MCF 10A (cell line): Measurements from ENCODE around the gene NPAS1. TPM values are rescaled to one million over a fixed set of nuclear protein-coding genes. Genes with fewer than 3 reads are reported as not detected.

Experiments
- BruUV-seq: library from RNA; stranded (reverse); fragments of 400-500 nt; replicated peaks from 2 replicates; lab custom pipeline; 2021; lab: Mats Ljungman, UMichigan
- CTCF ChIA-PET: fragments of 300-600 bp; sonication (Branson Sonifier 250); formaldehyde crosslinking; extraction: SDS; loops from one replicate; lab custom pipeline; 2021; ENCODE audit warnings: antibody characterized with exemption, inconsistent platforms; lab: Yijun Ruan, JAX
- POLR2A ChIA-PET: fragments of 300-600, 350-650 bp; sonication (Branson Sonifier 250); formaldehyde crosslinking; extraction: SDS; loops from one replicate; lab custom pipeline; 2020; ENCODE audit warnings: antibody characterized with exemption, inconsistent platforms; lab: Yijun Ruan, JAX
- DNase-seq: peaks from one replicate; pipeline ENCODE4 v3.0.0-alpha.2; 2018; ENCODE audit not compliant: unreplicated experiment
- H3K27ac Mint-ChIP-seq: one replicate; pipeline ENCODE4 v1.8.0; 2022; ENCODE audit warnings: mild to moderate bottlenecking, low read depth, mixed read lengths; ENCODE audit not compliant: unreplicated experiment
- H3K27me3 Mint-ChIP-seq: one replicate; pipeline ENCODE4 v1.8.0; 2022; ENCODE audit warnings: mixed read lengths; ENCODE audit not compliant: insufficient read depth, unreplicated experiment
- H3K36me3 Mint-ChIP-seq: one replicate; pipeline ENCODE4 v1.8.0; 2022; ENCODE audit warnings: mild to moderate bottlenecking, moderate library complexity, mixed read lengths; ENCODE audit not compliant: insufficient read depth, unreplicated experiment
- H3K4me1 Mint-ChIP-seq: one replicate; pipeline ENCODE4 v1.8.0; 2022; ENCODE audit warnings: mixed read lengths; ENCODE audit not compliant: insufficient read depth, unreplicated experiment
- H3K4me3 Mint-ChIP-seq: one replicate; pipeline ENCODE4 v1.8.0; 2022; ENCODE audit warnings: mild to moderate bottlenecking, moderate library complexity, mixed read lengths; ENCODE audit not compliant: unreplicated experiment
- H3K9me3 Mint-ChIP-seq: one replicate; pipeline ENCODE4 v1.8.0; 2022; ENCODE audit warnings: mixed read lengths; ENCODE audit not compliant: unreplicated experiment
- CTCF ChIP-seq: fragments of 200-600 bp; IDR thresholded peaks from one replicate; pipeline ENCODE4 v1.8.0; 2022; ENCODE audit warnings: antibody characterized with exemption, mild to moderate bottlenecking; ENCODE audit not compliant: unreplicated experiment
- intact Hi-C: fragments of 100-400 bp; cut with micrococcal nuclease; formaldehyde crosslinking; loops from 2 replicates; pipeline ENCODE4 v1.14.1; 2022
- total RNA-seq: library from RNA; stranded (reverse); gene quantifications from 2 replicates; pipeline ENCODE4 v1.2.3, GENCODE V29; 2022

The NPAS1 gene
- total RNA-seq, 1 experiment from 2014 or later = 0.68 TPM

- no peaks in the 10 kb centered on the region for H3K36me3 Mint-ChIP-seq
- ChIA-PET POLR2A (interaction anchor here (0.5 kb wide), 1 partner anchor 52 kb away, joined by 3 read pairs; no protein-coding TSS in a partner anchor), CTCF (interaction anchor here (1.0 kb wide), 1 partner anchor 15 kb away, joined by 5 read pairs; no protein-coding TSS in a partner anchor)
- DNase-seq = no peak
- H3K9me3 Mint-ChIP-seq = no peaks in the 10 kb centered on the region
- no peak overlapping the region for H3K27ac Mint-ChIP-seq
- peaks cover 21% of the 10 kb centered on the region for H3K27me3 Mint-ChIP-seq
- intact Hi-C loops = no loop called here
- H3K4me3 Mint-ChIP-seq = no peak overlapping the region
- H3K4me1 Mint-ChIP-seq = no peaks in the 10 kb centered on the region
- no peak for TF ChIP-seq CTCF
- no TSS peak for BruUV-seq
Observed at GRCh38 chr19:47028195-47028601, 8.6 kb downstream of the NPAS1 start.

GRCh38 chr19:47032171-47032811, 12.7 kb downstream of the NPAS1 start:
- H3K36me3 Mint-ChIP-seq = peaks cover 8% of the 10 kb centered on the region
- intact Hi-C loops = loop anchor here (1.0 kb wide), 1 partner anchor 176 kb away; no protein-coding TSS in a partner anchor
- H3K27ac Mint-ChIP-seq = no peak overlapping the region
- no peak overlapping the region for H3K4me3 Mint-ChIP-seq
- BruUV-seq = no TSS peak
- DNase-seq = peak; percentile 69
- CTCF ChIA-PET = interaction anchor here (0.6 to 2.9 kb wide), 3 partner anchors 19 to 117 kb away, joined by 3 to 17 read pairs (median 3); no protein-coding TSS in a partner anchor
- H3K4me1 Mint-ChIP-seq = peaks cover 8% of the 10 kb centered on the region
- POLR2A ChIA-PET = interaction anchor here (1.0 kb wide), 1 partner anchor 19 kb away, joined by 3 read pairs; no protein-coding TSS in a partner anchor
- no peaks in the 10 kb centered on the region for H3K9me3 Mint-ChIP-seq
- peak; percentile 90 for TF ChIP-seq CTCF
- H3K27me3 Mint-ChIP-seq = peaks cover 12% of the 10 kb centered on the region

- peak; percentile 91 for TF ChIP-seq CTCF
- Mint-ChIP-seq H3K4me1 (peaks cover 8% of the 10 kb centered on the region), H3K27me3 (no peaks in the 10 kb centered on the region), H3K4me3 (peak overlapping the region; percentile 74), H3K9me3 (no peaks in the 10 kb centered on the region), H3K36me3 (peaks cover 8% of the 10 kb centered on the region), H3K27ac (peak overlapping the region; percentile 94)
- POLR2A ChIA-PET = interaction anchor here (0.5 to 2.7 kb wide), 22 partner anchors 10 to 1960 kb away, joined by 3 to 19 read pairs (median 4); partner anchors contain the start of genes AP2S1, SLC1A5, TMEM160 and ZC3H4
- no TSS peak for BruUV-seq
- CTCF ChIA-PET = interaction anchor here (0.5 to 4.2 kb wide), 20 partner anchors 10 to 1640 kb away, joined by 3 to 34 read pairs (median 4); partner anchors contain the start of gene TMEM160
- intact Hi-C loops = loop anchor here (1.0 to 5.0 kb wide), 3 partner anchors 22 to 90 kb away; partner anchors contain the start of gene ZC3H4
- DNase-seq = peak; percentile 95
Observed at GRCh38 chr19:47035127-47036096, 15.8 kb downstream of the NPAS1 start.
